HG03108 (cell line): ENCODE measurements around the gene LIN37.
"Not testable (repeated sequence)": the region's sequence is repeated elsewhere in the genome, so short reads cannot be mapped to it uniquely, and the experiment has no call there.

Experiments used
- ATAC-seq: cut with Tn5 transposase; IDR thresholded peaks from one replicate; pipeline ENCODE4 v1.9.1; 2021; ENCODE audit warnings: moderate library complexity; ENCODE audit not compliant: unreplicated experiment

LIN37 gene

DNA sequence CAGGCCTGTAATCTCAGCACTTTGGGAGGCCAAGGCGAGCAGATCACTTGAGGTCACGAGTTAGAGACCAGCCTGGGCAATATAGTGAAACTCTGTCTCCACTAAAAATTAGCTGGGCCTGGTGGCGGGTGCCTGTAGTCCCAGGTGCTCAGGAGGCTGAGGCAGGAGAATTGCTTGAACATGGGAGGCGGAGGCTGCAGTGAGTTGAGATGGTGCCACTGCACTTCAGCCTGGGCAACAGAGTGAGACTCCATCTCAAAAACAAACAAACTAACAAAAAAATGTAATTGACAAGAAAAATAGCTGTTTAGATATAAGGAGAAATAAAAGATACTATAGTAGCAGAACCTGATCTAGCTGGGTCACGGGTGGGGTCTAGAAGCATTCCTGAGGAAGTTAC is 24.0 kb downstream of the LIN37 start:
- not testable (repeated sequence) for ATAC-seq

DNA sequence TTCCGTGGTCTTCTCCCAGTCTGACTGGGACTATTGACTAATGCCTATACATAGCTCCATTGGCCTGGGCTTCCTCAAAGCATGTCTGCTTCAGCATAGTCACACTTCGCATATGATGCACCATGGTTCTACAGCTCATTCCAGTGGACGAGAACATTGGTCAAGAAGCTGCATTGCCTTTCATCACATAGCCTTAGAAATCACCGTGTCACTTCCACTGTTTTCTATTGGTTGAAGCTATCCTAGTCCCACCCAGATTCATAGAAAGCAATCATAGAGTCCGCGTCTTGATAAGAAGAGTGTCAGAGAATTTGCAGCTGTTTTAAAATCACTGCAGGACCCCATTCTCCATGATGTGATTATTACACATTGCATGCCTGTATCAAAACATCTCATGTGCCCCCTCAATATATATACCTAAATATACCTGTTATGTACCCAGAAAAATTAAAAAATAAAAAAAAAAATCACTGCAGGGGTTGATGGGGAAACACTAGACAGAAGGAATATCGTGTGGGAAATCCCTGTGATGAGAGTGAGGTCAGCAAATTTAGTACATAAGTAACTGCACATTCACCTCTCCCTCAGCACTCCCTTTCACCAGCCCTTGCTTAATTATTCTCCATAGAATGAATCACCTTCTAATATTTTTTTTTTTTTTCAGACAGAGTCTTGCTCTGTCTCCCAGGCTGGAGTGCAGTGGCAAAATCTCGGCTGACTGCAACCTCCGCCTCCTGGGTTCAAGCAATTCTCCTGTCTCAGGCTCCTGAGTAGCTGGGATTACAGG is 24.8 kb downstream of the LIN37 start:
- no peak for ATAC-seq

DNA sequence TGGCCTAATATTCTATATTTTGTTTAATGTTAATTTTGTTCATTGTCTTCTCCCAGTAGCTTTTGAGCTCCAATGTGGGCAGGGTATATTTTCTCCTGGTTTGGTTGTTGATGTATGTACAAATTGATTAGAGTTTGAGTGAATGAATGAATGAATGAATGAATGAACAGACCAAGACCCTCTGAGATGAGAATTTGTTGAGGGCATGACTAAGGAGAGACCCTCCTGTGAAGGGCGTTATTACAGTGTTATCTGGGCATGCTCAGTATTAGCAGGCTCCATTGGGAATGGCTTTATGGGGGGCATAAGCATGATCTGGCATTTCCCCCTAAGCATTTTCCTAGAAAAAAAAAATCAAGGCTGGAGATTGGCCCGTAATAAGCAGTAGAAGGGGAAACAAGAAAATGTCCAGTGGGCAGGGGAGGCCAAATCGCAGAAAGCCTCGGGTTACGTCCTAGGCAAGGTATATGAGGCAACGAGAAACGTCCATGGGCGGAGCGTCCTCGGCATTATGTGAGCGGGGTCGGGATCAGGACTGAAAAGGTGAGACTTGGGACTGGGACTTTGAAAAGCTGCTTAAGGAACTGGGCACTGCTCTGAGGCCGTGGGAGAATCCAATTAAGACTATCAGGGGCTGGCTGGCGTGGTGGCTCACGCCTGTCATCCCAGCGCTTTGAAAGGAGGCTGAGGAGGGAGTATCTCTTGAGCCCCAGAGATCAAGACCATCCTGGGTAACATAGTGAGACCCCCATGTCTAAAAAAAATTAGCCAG is 26.1 kb downstream of the LIN37 start:
- no peak for ATAC-seq

DNA sequence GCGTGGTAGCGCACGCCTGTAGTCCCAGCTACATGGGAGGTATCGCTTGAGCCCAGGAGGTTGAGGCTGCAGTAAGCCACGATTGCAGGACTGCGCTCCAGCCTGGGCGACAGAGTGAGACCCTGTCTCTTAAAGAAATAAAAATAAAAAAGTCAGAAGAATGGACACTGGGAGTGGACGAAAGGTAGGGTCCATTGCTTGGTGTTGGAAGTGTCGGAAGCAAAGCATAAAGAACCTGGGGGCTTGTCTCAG is 26.6 kb downstream of the LIN37 start:
- no peak for ATAC-seq

DNA sequence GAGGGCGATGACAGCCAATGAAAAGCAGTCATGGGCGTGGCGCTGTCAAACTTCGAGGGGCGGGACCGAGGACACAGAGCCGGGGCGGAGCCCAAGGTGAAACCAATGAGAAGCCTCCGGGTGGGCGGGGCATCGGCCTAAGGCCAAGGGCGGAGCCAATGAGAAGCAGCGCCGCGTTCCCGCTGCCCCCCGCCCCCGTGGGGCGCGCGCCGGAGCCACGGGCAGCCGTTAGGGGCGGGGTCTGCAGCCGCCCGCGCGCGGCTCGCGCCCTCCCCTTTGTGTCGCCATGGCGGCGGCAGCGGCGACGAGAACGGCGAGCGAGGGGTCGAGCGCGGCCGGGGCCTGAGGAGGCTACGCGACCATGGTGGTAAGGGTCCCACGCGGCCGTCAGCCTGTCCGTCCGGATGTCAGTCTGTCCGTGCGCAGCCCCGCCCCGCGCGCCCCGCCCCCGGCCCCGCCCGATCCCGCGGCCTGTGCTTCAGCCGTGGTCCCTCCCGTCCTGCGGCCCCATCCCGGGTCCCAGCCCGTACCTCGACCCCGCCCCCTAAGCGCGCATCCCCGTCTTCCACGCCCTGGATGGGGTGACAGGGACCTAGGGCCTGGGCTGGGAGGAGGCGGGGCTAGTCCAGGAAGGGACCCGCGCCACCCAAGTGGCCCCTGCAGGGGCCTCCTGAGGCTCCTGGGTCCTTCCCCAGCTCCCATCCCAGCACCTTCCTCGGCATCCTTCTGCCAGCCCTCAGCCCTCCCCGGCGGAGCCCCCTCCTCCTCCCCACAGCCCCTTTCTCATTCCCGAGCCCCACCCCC is 27.1 kb downstream of the LIN37 start, which contains the start of gene ARHGAP33:
ARHGAP33 (plus strand) TSS at position 267 of the 804 bp plus-strand sequence; CDS start at position 362, 95 bp downstream.
- peak; percentile 94 for ATAC-seq

DNA sequence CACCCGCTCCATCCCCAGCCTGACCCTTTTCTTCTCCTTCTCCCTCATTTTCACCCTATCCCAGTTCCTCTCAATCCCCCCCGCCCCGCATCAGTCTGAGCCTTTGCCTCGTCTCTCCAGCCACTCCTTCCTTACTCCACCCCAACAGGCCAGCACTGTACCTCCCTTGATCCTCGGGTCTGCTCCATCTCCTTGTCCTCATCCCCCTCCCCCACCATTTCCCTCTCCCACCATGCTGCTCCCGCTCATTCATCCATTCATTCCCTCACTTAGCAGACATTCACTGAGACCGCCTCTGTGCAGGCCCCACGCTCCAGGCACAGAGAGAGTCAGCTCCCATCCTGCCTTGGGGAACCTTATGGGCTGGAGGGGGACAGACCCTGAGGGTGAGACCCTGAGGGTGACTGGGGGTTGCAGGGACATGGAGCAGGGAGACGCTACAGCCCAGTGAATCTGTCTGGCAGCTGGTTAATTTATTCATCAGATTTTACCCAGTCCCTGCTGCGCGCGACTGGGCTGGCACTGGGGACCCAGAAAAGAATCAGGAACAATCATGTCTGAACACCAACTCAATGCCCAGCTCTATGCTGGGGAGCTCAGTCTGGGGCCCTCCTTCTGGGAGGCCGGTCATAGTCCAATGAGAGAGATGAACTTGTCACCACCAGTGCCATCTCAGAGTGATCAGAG is 27.9 kb downstream of the LIN37 start:
- no peak for ATAC-seq

DNA sequence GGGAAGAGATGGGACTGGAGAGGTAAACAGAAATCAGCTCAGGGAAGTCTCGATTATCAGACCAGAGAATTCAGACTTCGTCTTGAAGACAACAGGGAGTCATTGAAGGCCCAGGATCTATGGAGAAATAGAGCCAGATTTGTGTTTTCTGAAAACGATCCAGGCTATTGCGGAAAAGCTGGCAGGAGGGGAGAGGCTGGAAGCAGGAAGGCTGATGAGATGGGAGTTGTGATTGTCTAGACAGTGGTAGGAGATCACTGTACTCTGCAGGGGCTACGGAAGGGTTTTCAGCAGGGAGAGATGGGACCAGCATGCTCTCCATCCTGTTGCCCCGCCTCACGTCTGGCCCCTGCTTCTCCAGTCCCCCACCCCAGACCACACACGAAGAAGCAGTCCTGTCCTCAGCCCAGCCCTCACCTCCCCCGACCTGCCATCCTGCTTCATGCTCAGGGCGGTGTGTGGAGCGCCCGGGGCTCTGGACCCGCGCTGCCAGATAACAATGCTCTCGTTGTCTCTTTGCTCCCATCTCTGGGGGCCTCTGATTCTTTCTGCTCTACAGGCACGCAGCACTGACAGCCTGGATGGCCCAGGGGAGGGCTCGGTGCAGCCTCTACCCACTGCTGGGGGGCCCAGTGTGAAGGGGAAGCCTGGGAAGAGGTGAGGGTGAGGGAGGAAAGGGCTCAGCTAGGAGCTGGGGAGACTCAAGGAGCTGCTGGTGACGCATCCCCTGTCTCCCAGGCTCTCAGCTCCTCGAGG is 28.9 kb downstream of the LIN37 start:
- ATAC-seq = no peak

DNA sequence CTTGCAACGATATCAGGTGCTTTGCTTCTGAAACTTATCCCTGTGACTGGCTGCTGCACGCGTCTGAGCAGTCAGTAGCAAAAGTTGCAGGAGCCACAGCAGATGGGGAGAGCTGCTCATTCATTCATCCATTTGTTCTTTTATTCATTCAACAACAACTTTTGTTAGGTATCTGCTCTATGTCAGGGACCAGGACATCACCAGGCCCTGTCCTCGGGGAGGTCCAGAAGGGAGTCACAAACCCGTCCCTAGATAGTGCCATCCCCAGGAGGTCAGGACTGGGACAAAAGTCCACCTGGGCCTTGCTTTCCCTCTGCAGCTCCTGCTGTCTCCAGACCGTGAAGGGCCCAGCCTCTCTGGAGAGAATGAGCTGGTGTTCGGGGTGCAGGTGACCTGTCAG is 29.6 kb downstream of the LIN37 start:
- ATAC-seq = no peak

DNA sequence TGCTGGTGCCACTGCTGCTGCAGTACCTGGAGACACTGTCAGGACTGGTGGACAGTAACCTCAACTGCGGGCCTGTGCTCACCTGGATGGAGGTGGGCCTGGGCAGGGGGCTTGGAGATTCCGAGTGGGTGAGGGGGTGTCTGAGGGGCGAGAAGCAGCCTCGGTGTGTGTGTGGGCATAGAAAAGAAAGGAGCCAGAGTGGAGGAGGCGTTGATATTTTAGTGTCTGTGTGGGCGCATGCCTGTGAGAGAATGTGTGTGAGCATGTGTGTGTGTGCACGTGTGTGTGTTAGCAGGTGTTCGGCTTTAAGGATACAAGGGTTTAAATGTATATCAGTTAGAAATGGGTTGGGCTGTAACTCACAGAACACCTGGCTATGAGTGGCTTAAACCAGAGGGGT is 30.7 kb downstream of the LIN37 start:
- ATAC-seq = no peak

DNA sequence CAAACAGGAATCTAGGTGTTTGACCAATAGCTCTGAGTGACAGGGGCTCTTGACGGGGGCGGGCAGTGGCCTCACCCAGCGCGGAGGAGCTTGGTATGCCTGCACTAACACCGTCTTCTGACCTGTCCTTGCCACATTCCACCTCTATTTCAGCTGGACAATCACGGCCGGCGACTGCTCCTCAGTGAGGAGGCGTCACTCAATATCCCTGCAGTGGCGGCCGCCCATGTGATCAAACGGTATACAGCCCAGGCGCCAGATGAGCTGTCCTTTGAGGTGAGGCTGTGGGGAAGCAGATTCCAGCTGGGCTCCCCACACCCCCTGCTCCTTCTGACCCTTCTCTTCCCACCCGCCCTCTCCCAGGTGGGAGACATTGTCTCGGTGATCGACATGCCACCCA is 31.7 kb downstream of the LIN37 start:
- no peak for ATAC-seq

DNA sequence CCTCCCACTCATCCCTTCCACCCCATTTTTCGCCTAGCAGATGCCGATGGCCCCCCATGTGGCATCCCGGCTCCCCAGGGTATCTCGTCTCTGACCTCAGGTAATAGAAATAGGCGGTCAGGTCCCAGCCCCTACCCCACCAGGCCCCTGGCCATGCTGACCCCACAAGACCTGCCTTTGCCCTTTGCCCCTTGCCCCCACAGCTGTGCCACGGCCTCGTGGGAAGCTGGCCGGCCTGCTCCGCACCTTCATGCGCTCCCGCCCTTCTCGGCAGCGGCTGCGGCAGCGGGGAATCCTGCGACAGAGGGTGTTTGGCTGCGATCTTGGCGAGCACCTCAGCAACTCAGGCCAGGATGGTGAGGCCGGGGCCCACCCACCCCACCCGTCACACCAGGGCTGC is 32.3 kb downstream of the LIN37 start:
- no peak for ATAC-seq

DNA sequence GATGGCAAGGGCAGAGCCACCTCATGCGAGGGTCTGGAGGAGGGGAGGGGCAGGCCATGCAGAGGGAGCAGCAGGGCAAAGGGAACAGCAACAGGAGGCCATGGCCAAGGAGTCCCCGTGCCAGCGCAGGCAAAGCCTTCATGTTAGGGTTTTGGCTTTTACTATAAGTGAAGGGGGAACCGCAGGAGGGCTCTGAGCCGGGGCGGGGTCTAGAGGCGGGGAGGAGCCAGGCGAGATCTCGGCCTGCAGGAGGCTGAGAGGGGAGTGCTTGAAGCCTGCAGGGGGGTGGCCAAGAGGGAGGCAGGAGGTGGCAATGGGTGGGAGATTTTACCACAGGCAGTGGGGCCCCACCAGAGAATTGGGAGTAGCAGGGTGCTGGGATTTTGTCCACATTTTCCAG is 33.3 kb downstream of the LIN37 start:
- ATAC-seq = no peak

DNA sequence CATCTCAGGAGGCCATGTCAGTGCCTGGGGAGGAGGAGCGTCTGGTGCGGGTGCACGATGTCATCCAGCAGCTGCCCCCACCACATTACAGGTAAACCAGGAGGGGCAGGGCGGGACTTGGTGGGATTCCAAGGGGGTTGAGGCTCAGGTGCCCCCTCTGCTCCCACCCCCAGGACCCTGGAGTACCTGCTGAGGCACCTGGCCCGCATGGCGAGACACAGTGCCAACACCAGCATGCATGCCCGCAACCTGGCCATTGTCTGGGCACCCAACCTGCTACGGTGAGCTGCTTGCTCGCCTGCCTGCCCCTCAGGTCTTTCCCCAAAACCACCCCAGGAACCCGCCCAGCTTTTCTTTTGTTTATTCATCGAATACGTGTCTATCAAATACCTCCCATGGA is 34.2 kb downstream of the LIN37 start:
- ATAC-seq = no peak

DNA sequence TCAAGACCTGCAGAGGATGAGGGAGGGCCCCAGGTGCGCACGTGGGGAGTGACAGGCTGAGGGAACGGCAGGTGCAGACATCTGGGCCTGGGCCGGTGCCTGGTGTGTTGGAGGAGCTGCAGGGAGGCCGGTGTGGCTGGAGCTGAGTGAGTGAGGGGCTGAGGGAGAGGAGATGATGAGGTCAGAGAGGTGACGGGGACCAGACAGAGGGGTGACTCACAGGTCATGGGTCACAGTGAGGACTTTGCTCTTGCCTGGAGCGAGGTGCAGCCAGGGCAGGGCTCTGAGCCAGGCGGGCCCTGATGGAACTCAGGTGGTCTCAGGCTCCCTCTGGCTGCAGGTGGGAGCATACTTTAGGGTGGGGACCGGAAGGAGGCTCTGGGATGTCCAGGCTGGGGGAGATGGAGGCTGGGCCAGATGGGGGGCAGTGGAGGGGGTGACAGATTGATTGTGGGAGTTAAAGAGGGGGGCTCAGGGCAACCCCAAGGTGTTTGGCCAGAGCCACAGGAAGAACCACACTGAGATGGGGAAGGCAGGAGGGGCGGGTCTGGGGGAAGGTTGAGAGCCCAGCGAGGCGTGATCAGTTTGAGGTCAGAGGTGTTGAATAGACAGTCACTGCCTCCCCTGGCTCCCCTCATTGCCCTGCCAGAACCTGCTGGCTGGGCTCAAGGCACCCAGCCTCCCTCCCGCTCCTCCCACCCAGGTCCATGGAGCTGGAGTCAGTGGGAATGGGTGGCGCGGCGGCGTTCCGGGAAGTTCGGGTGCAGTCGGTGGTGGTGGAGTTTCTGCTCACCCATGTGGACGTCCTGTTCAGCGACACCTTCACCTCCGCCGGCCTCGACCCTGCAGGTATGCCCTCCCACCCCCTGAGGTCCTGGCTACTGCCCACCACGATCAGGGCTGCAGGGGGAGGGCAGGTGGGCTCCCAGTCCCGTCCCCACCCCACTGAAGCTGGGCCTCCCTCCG is 35.4 kb downstream of the LIN37 start:
- no peak for ATAC-seq

DNA sequence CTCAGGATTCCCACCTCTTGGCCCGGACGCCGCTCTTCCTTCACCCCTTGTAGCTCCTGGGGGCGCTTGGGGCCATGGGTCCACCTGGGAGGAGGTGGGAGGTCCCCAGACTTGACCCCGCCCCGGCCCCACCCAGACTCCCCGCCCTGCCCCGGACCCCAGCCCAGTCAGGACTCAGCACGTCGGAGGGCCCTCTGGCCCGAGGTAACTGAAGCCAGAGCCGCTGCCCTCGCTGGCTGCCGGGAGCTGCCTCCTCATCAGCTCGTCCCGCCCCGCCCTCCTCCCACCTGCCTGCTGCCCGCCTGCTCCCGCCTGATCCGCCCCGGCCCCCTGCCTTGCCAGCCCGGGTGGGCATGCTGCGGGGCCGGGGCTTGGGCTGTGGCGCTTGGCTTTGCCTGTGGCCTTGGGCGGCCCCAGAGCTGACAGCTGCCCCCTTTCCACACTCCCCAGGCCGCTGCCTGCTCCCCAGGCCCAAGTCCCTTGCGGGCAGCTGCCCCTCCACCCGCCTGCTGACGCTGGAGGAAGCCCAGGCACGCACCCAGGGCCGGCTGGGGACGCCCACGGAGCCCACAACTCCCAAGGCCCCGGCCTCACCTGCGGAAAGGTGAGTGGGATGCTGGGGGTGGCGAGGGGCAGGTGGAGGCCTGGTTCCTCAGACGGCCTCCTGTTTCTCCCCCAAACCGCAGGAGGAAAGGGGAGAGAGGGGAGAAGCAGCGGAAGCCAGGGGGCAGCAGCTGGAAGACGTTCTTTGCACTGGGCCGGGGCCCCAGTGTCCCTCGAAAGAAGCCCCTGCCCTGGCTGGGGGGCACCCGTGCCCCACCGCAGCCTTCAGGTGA is 36.3 kb downstream of the LIN37 start:
- ATAC-seq = no peak

DNA sequence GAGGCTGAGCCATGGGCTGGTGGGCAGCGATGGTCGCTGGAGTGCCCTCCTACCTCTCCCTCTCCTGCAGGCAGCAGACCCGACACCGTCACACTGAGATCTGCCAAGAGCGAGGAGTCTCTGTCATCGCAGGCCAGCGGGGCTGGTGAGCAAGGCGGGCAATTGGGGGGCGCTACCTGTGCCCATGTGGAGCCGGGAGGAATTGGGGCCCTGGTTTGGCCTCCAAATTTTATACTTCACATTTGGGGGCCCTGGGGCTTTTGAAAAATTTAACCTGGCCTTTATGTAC is 36.9 kb downstream of the LIN37 start:
- no peak for ATAC-seq

DNA sequence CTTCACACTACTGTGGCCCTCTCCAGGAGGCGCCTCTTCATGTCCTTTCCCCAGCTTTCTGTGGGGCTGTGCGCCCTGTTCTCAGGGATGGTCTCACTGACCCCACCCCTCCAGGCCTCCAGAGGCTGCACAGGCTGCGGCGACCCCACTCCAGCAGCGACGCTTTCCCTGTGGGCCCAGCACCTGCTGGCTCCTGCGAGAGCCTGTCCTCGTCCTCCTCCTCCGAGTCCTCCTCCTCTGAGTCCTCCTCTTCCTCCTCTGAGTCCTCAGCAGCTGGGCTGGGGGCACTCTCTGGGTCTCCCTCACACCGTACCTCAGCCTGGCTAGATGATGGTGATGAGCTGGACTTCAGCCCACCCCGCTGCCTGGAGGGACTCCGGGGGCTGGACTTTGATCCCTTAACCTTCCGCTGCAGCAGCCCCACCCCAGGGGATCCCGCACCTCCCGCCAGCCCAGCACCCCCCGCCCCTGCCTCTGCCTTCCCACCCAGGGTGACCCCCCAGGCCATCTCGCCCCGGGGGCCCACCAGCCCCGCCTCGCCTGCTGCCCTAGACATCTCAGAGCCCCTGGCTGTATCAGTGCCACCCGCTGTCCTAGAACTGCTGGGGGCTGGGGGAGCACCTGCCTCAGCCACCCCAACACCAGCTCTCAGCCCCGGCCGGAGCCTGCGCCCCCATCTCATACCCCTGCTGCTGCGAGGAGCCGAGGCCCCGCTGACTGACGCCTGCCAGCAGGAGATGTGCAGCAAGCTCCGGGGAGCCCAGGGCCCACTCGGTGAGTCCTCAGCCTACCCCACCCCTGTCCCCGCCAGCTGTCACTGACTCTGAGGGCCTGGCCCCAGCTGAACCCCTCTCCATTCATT is 38.2 kb downstream of the LIN37 start:
- no peak for ATAC-seq
